Right renal pelvis (tissue), 4 donors: Measurements from ENCODE around the gene AOPEP. TPM values are rescaled to one million over a fixed set of nuclear protein-coding genes. Genes with fewer than 3 reads are reported as not detected.
"Not testable (repeated sequence)": the region's sequence is repeated elsewhere in the genome, so short reads cannot be mapped to it uniquely, and the experiment has no call there.

Source experiments
- DNase-seq, 4 donors: peaks; one replicate each; pipeline ENCODE4 v3.0.0-alpha.2; 2013; ENCODE audit warnings: low read depth in 4 of 4, low spot score in 3 of 4, missing footprints in 1 of 4
- polyA plus RNA-seq, 4 donors: library from polyadenylated mRNA; unstranded; fragments of 120-200 nt; gene quantifications; one replicate each; pipeline ENCODE4 v1.2.1, GENCODE V29; 2013; ENCODE audit not compliant: insufficient read length in 4 of 4

The AOPEP gene
- polyA plus RNA-seq, 4 donors = 48.1 to 60.2 (median 52.1) TPM

DNA sequence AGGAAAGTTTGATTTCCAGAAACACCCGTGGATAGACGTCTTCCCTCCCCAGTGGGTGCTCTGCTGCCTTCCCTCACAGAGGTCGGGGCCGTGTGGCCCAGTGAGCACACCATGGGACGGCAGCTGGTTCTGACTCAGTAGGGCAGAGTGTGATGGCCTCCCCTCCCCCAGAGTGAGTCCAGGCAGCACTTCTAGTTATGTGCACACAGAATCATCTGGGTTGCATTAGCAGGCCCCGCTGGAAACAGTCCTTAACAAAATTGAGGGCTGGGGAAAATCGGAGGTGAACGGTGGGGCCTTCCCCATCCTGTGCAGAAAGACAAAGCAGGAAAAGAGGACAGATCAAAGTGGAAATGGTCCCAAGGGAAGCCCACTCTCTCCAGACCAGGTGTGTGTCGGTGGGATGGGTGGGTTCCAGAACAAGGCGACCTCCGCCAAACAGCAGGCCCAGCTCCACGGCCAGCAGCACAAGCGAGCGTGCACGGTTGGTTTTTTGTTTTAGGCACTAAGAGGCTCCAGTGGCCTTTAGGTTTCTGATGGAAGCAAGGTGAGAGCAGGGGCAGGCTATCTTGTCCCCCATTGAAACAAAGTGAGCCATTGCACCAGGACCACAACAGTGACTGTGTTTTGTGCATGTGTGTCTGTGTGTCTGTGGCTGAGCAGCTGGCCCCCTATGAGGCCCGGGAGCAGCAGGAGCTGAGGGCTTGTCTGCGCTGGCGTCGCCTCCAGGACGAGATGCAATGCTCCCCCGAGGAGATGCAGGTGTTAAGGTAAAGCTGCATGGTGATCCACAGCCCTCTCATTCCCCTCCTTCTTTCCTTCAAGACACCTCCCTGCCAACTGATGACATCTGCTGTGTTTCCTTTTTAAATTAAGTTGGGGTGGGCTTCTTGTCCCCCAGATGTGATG, 201.5 kb downstream of the AOPEP start:
- DNase-seq = no peak

- no peak for DNase-seq
Observed at GRCh38 chr9:94928691-94929368, 202.3 kb downstream of the AOPEP start.

DNA sequence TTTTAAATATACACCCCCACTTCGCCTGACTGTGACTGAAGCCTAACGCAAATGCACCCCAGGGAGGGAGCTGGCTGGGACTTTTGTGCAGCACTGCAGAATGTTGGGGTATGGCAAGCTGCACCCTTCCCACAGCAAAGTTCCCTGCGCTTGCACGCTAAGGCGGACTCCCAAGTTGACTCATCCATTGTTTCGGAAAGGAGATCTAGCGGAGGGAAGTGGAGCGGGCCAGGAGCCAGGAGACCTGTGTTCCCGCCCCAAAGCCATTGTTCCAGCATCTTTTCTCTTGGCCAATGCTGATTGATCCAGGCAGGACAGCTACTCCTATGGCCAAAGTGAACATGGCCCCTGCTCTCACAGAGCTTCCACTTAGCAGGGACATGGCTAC, 202.9 kb downstream of the AOPEP start:
- DNase-seq = no peak

GRCh38 chr9:94931036-94931633, 204.6 kb downstream of the AOPEP start:
- no peak for DNase-seq

DNA sequence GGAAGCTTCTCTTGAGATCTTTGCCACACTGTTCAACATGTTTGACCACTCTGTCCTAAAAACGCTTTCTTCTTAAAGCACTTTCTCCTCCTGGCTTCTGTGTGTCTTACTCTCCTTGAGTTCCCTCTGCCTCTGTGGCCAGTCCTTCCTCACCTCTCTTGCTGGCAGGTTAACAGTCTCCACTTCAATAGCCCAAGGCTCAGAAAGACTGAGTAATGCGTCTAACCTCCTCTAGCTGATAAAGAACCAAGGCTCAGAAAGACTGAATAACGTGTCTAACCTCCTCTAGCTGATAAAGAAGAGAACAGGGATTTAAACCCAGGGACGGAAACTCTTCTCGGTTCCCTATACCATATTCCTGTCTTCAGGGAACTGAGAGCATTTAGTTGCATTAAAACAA, 205.2 kb downstream of the AOPEP start:
- DNase-seq = no peak

DNA sequence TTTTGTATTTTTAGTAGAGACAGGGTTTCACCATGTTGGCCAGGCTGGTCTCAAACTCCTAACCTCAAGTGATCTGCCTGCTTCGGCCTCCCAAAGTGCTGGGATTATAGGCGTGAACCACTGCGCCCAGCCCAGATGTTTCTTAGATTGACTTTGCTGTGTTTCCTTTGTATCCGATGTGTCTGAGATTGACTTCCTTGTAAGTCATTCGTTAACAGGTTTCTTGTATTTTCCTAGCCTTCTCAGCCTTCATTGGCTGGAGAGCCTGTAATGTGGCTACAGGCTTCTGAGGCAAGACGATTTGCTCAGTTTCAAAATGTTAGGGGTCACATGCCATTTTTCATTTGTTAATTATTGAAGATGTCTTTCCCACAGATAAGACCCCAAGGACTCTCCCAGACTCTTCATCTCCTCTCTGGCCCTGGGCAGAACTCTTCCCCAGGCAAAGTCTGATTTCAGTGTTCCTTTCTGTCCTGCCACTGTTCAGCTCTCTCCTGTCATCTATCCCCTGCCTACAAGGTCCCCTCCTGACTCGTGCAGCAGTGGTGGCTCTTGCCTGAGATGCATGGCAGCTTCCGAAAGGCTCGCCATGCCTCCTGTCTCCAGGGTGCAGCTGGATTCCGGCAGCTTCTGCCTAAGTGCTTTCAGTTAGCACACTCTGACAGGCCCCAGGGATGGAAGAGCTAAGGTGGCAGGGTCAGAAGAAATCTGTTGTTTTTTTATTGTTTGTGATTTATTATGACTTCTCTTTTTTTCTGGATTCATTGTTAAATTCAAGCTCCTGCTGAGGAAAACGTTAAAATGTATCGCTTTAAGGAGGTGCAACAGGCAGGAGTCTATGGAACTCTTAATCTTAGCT, 206.4 kb downstream of the AOPEP start:
- DNase-seq = no peak

- no peak for DNase-seq
Observed at GRCh38 chr9:94933511-94933828, 207.0 kb downstream of the AOPEP start.

DNA sequence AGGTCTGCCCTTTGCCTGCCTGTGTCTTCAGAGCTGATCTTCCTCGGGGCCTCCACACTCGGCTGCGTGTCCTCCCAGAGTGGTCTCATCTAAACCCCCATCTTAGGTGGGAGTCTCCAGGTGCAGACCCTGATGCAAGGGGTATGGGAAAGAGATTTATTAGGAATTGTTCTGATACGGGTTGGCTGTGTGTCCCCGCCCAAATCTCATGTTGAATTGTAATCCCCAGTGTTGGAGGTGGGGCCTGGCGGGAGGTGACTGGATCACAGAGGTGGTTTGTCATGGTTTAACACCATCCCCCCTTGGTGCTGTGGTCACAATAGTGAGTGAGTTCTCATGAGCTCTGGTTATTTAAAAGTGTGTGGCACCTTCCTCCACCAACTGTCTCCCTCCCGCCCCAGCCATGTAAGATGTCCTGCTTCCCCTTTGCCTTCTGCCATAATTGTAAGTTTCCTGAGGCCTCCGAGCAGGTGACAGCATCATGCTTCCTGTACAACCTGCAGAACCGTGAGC, 208.4 kb downstream of the AOPEP start:
- DNase-seq = no peak

GRCh38 chr9:94935396-94935795, 208.9 kb downstream of the AOPEP start:
- no peak for DNase-seq

GRCh38 chr9:94936419-94936818, 209.9 kb downstream of the AOPEP start:
- DNase-seq = no peak

- DNase-seq = no peak
Observed at GRCh38 chr9:94937214-94937903, 210.9 kb downstream of the AOPEP start.

DNA sequence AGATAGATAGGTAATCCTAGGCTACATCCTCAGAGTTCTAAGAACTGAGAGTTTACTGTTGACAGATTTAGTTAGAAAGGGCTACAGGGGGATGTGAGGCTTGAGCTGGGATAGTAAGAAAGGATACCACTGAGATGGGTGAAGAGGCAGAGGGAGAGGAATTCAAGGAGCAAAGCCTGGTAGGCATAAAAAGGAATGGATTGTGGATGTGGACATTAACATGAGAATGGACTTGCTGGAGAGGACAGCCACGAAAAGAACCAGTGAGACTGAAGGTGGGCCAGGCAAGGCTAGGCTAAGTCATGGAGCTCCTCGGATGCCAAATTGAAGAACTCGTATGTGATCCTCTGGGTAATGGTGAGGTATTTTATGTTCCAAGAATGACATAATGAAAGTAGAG, 211.9 kb downstream of the AOPEP start:
- no peak for DNase-seq

GRCh38 chr9:94940296-94940695, 213.8 kb downstream of the AOPEP start:
- not testable (repeated sequence) for DNase-seq

GRCh38 chr9:94941211-94941875, 214.8 kb downstream of the AOPEP start:
- no peak for DNase-seq

DNA sequence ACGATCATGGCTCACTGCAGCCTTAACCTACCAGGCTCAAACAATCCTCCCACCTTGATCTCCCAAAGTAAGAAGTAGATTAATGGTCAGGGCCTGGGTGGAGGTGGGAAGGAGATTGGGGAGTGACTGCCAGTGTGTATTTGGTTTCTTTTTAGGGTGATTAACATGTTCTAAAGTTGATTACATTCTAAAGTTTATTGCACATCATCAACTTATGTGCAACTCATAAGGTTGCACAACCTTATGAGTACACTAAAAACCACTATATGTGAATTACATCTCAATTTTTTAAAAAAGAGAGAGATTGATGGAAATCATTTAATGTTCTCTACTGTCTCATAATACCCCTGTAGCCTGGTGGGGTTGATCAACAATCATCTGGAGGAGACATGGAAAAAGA, 218.1 kb downstream of the AOPEP start:
- DNase-seq = no peak

- DNase-seq = no peak
Observed at GRCh38 chr9:94945197-94946144, 219.0 kb downstream of the AOPEP start.

- DNase-seq = no peak
Observed at GRCh38 chr9:94946256-94946655, 219.8 kb downstream of the AOPEP start.

DNA sequence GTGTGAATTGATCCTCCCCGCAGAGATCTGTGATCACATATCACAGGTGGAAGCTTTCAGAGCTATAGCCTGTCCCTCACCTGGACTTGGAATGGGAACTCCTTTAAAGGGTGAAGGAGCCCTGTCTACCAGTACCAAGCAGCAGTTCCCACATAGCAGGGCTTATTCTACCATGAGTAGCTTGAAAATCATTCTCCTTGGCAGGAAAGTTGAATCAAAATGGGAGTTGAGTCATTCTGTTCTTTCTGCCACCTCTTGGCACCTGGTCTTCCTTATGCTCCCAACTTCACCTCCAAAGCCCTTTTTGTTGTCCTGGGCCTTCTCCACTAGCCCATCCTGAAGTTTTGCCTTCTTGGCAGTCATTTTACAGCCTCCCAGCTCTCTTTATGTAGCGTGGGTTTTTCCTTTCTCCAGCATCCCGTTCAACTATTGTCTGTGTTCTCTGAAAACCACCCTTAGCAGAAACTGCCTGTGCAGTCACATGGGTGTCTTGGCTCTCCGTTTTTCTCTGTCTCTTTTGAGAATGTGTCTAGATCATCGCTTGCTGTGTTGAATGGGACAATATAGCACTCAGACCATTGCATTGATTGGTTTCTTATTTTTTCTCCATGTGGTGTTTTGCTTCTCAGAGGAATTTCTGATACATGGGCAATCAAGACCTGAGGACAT, 222.2 kb downstream of the AOPEP start:
- DNase-seq = no peak
